Cardiac muscle cell (in vitro differentiated cells and primary cell): ENCODE measurements around the gene DZIP1L. TPM values are rescaled to one million over a fixed set of nuclear protein-coding genes. Genes with fewer than 3 reads are reported as not detected.
"Not testable (repeated sequence)": the region's sequence is repeated elsewhere in the genome, so short reads cannot be mapped to it uniquely, and the experiment has no call there.

ENCODE experiments used
- DNase-seq, 2 donors: peaks; one replicate each; pipeline versions ENCODE4 v3.0.0 to v3.0.0-alpha.2; 2010 to 2017; ENCODE audit warnings: low read depth in 1 of 2, low spot score in 1 of 2
- H3K27ac ChIP-seq: fragments of 200-600 bp; sonication (generic); 2 replicates; pipeline ENCODE4 v1.5.1; 2016
- H3K27me3 ChIP-seq: fragments of 200-600 bp; sonication (generic); 2 replicates; pipeline ENCODE4 v1.6.0; 2016; ENCODE audit warnings: control low read depth
- H3K36me3 ChIP-seq: fragments of 200-600 bp; sonication (generic); 2 replicates; pipeline ENCODE4 v1.5.1; 2016; ENCODE audit warnings: control low read depth
- H3K4me1 ChIP-seq: fragments of 200-600 bp; sonication (generic); 2 replicates; pipeline ENCODE4 v1.8.1; 2017; ENCODE audit warnings: low read depth, mild to moderate bottlenecking, mixed run types
- H3K4me3 ChIP-seq: fragments of 200-600 bp; sonication (generic); 2 replicates; pipeline ENCODE4 v1.5.1; 2016; ENCODE audit warnings: mild to moderate bottlenecking
- H3K9me3 ChIP-seq: fragments of 200-600 bp; sonication (generic); 2 replicates; pipeline ENCODE4 v1.5.1; 2017; ENCODE audit warnings: low read depth, mild to moderate bottlenecking, control low read depth
- CTCF ChIP-seq: IDR thresholded peaks from 2 replicates; pipeline ENCODE4 v1.5.1; 2012; ENCODE audit warnings: low read depth, mild to moderate bottlenecking, low read length
- polyA plus RNA-seq: library from polyadenylated mRNA; unstranded; fragments of >200 nt; fragmentation: Nextera tagmentation; extraction: Ambion mirVana; gene quantifications from 2 replicates; pipeline ENCODE4 v1.2.1, GENCODE V29; 2016
- total RNA-seq: library from RNA; depleted of rRNA; stranded (reverse); fragments of >200 nt; gene quantifications from 2 replicates; pipeline ENCODE4 v1.2.3, GENCODE V29; 2016

Gene DZIP1L
- total and polyA plus RNA-seq, 2 experiments from 2014 or later: 19.4 to 81.3 TPM

- peak; percentile 52 for TF ChIP-seq CTCF
- no peak overlapping the region for H3K4me3 ChIP-seq
- H3K4me1 ChIP-seq: no peaks in the 10 kb centered on the region
- no peaks in the 10 kb centered on the region for H3K27me3 ChIP-seq
- H3K36me3 ChIP-seq: peaks cover 12% of the 10 kb centered on the region
- no peak overlapping the region for H3K27ac ChIP-seq
- DNase-seq: no peak
- no peaks in the 10 kb centered on the region for H3K9me3 ChIP-seq
Measured at GRCh38 chr3:138097192-138098172, 17.9 kb downstream of the DZIP1L start.

- Histone ChIP-seq H3K27ac (no peak overlapping the region), H3K4me1 (no peaks in the 10 kb centered on the region), H3K27me3 (no peaks in the 10 kb centered on the region), H3K4me3 (no peak overlapping the region), H3K36me3 (peaks cover 20% of the 10 kb centered on the region), H3K9me3 (no peaks in the 10 kb centered on the region)
- no peak for TF ChIP-seq CTCF
- peak in 1 of 2 donors; percentile 60 for DNase-seq
Measured at GRCh38 chr3:138093721-138094120, 21.7 kb downstream of the DZIP1L start.

GRCh38 chr3:138092023-138092422 lies 23.4 kb downstream of the DZIP1L start:
- Histone ChIP-seq H3K4me1 (no peaks in the 10 kb centered on the region), H3K36me3 (peaks cover 33% of the 10 kb centered on the region), H3K27ac (no peak overlapping the region), H3K4me3 (no peak overlapping the region), H3K27me3 (no peaks in the 10 kb centered on the region), H3K9me3 (no peaks in the 10 kb centered on the region)
- no peak for TF ChIP-seq CTCF
- DNase-seq: peak in 1 of 2 donors; percentile 74

GRCh38 chr3:138089091-138089490 lies 26.3 kb downstream of the DZIP1L start:
- TF ChIP-seq CTCF: no peak
- peaks cover 34% of the 10 kb centered on the region for H3K36me3 ChIP-seq
- no peak overlapping the region for H3K4me3 ChIP-seq
- H3K9me3 ChIP-seq: no peaks in the 10 kb centered on the region
- H3K4me1 ChIP-seq: no peaks in the 10 kb centered on the region
- no peaks in the 10 kb centered on the region for H3K27me3 ChIP-seq
- no peak overlapping the region for H3K27ac ChIP-seq
- DNase-seq: peak in 1 of 2 donors; percentile 43

- H3K4me1 ChIP-seq, H3K4me3 ChIP-seq, H3K27me3 ChIP-seq, DNase-seq, H3K27ac ChIP-seq, H3K9me3 ChIP-seq: not testable (repeated sequence)
- peaks cover 47% of the 10 kb centered on the region for H3K36me3 ChIP-seq
Measured at GRCh38 chr3:138085745-138086144, 29.7 kb downstream of the DZIP1L start.

- H3K9me3 ChIP-seq: no peaks in the 10 kb centered on the region
- no peak for DNase-seq
- H3K4me3 ChIP-seq: no peak overlapping the region
- no peaks in the 10 kb centered on the region for H3K27me3 ChIP-seq
- no peak for TF ChIP-seq CTCF
- H3K4me1 ChIP-seq: no peaks in the 10 kb centered on the region
- H3K27ac ChIP-seq: no peak overlapping the region
- H3K36me3 ChIP-seq: peaks cover 59% of the 10 kb centered on the region
Measured at GRCh38 chr3:138084196-138084595, 31.2 kb downstream of the DZIP1L start.
